GM19239 (cell line): ENCODE results near the gene TLK2.
"Not testable (repeated sequence)": the region's sequence is repeated elsewhere in the genome, so short reads cannot be mapped to it uniquely, and the experiment has no call there.

Source experiments
- DNase-seq: peaks from one replicate; pipeline ENCODE4 v3.0.0; 2011; ENCODE audit warnings: low spot score; ENCODE audit not compliant: insufficient read length
- FAIRE-seq: peaks from 2 replicates; lab custom pipeline; 2011; peaks lifted over from hg19 to GRCh38; lab: Jason Lieb, UNC

The TLK2 gene

DNA sequence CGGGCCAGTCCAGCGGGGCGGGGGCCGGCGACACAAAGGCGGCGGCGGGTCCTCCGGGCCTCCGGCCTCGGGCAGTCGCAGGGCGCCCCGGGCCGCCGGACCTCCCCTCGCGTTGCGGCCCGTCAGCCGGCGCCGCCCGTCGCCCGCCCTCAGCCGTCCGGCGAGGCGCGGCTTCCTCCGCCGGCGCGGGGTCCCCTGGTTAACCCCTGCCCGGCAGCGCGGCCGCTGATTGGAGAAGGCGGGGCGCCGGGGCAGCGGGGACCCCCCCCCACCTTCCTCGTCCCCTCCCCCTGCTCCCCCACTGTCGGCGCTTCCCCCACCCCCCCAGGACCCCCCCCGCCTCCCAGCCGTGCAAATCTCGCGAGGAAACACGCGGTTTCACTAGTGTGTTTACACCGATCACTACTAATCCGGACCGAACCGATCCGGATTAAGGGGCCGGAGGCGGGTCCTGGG, at the start of gene TLK2:
TLK2 (plus strand) TSS at position 402 of the 456 bp plus-strand sequence. CDS start 2,301 bp downstream, outside the sequence.
- FAIRE-seq (no peak), DNase-seq (peak; percentile 94)

DNA sequence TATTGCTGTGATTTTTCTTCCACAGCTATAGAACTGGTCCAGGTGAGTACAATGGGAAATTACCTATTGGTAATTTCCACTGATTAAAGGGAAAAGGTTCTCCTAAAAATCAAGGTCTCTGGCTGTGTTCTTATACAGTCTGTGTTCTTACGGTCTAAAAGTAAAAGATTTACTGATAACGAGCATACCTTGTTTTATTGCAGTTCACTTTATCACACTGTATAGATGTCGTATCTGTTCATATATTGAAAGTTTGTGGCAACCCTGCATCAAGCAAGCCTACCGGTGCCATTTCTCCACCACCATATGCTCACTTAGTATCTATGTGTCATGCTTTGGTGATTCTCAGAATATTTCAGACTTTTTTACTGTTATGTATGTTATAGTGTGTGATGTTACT, 43.4 kb upstream of the TLK2 start:
- not testable (repeated sequence) for FAIRE-seq, DNase-seq

DNA sequence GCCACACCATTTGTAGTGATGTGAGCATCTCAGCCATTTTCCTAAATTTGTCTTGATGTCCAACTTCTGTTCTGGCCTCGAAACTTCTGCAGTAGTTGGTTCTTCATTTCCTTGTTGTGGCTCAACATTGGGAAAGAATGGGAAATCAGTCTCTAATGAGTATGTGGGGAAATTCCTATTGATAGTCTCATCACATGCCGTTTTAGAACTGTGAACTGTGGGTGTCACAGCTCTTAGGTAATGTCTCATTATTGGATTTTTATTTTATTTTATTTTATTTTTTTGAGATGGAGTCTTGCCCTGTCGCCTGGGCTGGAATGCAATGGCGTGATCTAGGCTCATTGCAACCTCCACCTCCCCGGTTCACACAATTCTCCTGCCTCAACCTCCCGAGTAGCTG, 37.4 kb upstream of the TLK2 start:
- not testable (repeated sequence) for FAIRE-seq, DNase-seq

DNA sequence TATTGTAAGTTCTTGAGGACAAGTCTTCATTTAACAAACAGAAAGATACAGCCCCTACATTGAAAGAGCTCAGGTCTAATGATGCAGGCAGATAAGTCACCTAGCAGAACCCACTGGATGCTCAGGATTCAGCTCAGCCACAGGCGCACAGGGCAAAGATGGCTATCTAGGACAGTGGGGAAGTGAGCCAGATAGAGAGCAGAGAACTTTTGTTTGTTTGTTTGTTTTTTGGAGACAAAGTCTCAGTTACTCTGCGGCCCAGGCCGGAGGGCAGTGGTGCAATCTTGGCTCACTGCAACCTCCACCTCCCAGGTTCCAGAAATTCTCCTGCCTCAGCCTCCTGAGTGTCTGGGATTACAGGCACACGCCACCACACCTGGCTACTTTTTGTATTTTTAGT, 34.6 kb upstream of the TLK2 start:
- no peak for FAIRE-seq
- no peak for DNase-seq

DNA sequence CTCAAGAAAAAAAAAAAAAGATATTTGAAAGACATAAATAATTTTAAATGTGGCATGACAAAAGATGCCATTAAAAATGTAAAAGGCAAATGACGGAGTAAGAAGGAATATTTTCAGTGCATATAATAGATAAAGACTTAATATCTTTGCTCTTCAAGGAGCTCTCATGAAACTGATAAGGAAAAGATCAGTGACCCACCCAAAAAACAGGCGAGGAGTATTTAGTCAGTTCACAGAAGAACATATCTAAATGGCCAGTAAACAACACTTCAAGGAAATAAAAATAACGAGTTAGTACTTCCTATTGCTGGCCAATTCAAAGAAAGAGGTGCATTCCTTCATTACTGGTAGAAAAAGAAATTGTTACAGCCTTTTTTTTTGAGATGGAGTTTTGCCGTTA, 32.8 kb upstream of the TLK2 start:
- not testable (repeated sequence) for DNase-seq, FAIRE-seq

DNA sequence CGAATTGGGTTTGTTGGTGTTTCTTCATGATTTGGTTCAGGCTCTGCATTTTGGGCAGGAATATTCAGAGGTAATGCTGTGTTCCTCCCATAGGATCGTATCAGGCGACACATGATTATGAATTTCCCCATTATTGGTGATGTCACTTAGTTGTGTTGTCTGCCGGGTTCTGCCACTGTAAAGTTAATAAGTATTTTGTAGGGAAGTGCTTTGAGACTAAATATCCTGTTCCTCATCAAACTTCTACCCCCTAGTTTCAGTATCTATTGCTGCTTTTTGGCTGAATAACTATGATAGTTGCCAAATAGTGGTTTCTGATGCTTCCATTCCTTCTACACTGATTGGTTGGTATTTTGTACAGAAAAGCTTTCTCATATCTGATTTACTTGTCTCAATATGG, 26.4 kb upstream of the TLK2 start:
- DNase-seq: not testable (repeated sequence)
- peak; percentile 80 for FAIRE-seq

DNA sequence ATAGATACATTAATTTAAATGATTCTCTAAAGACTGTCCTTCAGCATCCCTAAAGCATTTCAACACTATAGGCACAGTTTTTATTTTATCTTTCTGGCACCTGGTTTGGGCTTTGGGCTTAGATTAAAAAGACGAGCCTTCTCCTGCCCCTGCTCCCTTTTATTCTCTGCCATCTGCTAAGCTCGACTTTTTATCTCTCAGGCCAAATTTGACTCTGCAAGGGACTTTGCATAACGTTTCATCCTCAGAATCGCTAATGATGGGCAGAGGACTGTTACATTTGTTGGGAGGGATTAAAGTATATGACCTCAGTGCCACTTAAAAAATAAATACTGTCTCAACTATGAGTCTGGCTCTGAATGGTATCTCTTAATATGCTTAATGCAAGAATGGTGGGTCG, 25.6 kb upstream of the TLK2 start:
- peak; percentile 44 for FAIRE-seq
- not testable (repeated sequence) for DNase-seq

DNA sequence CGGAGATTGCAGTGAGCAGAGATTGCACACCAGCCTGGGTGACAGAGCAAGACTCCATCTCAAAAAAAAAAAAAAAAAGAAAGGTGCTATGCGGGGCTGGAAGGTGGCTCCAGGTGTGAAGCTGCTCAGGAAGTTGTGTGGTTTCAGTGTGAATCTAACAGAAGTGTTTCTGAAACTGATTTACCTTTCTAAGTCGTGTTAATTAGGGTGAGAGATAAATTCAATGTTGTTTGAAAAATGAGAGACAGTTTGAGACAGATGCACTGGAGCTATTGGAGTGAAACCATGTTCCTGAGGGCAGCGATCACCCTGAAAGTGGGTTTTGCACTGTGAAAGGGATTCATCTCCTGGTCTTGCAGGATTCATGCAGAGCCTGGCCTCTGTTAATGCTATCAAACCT, 25.0 kb upstream of the TLK2 start:
- DNase-seq: peak; percentile 17
- FAIRE-seq: peak; percentile 83

DNA sequence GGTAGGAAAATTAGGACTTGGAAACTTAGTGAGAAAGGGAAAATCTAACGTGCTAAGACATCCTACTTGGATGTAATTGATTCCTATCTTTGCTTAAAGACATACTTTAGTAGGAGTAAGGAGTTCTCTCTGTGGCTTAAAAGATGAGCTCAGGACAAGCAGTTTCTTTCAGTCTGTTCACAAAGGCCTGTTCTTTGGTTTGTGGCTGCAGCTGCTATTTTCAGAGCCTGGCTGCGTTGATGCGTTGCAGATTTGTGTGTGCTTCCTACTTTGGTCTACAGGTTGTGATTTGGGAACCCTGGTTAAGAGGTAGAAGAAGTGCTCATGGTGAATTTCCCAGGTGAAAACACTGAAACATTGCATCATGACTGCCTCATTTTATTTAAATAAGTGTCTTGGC, 24.5 kb upstream of the TLK2 start:
- DNase-seq: not testable (repeated sequence)
- FAIRE-seq: peak; percentile 95

DNA sequence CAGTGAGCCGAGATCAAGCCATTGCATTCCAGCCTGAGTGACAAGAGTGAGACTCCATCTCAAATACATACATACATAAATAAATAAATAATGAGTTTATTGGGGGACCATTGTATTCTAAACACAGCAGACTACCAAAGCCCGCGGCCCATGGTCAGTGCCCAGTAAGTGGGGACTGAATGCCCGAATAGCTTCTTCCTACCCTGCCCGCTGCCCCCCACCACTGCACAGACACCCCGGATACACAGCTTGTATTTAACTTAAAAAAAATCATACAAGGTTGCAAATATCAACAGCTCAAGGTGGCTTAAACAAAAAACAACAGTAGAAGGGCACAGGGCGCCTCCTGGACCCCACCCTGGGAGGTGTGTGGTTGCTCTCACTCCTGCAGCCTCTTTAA, 22.6 kb upstream of the TLK2 start:
- FAIRE-seq (no peak), DNase-seq (no peak)

DNA sequence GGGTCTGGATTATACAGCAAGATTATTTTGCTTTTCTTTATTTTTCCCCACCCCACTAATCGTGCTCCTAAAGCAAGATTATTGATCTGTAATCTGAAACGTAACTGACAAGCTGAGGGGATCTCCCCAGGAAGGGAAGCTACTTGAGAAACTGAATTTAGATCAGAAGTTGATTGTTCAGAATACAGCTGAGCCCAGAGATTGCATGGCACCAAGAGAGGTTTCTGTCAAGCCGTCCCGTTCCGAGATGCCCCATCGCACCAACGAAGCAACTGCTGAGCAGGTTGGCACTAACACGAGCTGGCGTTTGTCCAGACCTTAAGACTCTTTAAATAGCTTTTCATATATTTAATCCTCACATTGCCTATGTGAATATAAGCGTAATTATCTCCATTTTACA, 20.1 kb upstream of the TLK2 start:
- not testable (repeated sequence) for DNase-seq
- FAIRE-seq: peak; percentile 91

DNA sequence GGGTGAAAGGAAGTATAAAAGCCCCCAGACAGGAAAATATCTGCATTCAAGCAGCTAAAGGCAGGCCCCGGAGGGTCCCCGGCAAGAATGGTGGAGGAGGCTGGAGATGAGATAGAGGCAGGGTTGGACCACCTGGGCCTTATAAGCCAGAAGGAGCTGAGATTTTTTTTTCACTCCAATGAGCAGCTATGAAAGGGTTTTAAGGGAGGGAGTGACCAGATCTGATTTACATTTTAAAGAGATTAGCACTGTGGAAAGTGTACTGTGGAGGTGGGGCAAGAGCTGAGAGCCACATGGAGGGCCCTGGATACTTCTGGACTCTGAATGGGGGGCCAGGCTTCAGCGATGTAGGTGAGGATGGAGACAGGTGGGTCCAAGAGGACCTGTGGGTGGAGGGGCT, 14.2 kb upstream of the TLK2 start:
- not testable (repeated sequence) for DNase-seq, FAIRE-seq

DNA sequence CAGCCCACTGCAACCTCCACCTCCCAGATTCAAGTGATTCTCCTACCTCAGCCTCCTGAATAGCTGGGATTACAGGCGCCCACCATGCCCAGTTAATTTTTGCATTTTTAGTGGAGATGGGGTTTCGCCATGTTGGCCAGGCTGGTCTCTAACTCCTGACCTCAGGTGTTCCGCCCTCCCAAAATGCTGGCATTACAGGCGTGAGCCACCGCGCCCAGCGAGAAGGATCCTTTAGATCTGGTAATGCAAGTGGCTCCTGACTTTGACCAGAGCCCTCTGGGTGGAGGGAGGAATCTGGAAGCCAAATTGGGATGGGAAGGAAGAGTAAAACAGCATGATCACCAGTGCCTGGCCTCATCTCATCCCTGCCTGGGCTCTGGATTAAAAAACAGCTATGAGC, 13.4 kb upstream of the TLK2 start:
- not testable (repeated sequence) for DNase-seq, FAIRE-seq

DNA sequence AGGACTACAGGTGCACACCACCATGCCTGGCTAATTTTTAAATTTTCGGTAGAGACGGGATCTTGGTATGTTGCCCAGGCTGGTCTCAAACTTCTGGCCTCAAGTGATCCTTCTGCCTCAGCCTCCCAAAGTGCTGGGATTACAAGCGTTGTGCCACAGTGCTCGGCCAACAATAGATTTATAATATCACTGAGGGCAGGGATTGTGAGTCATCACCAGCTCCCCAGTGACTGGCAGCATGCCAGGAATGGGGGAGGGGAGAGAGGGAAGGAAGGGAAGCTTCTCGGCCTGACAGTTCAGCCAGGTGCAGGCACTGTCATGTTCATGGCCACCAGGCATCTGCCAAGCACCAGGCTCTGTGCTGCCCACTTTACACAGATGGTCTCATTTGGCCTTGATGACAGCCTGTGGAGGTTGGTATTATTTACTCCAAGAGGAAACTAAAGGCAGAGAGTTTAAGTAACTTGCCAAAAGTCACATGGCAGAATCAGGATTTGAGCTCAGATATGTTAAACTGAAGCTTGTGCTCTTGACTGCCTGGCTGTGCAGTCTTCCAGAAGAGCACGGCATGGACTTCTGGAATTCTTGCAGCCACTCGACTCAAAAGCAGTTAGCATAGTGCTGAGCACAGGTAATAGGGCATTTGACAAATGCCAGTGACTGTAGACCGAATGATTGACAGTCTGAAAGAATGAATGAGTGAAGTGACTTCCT, 7.8 kb upstream of the TLK2 start:
- not testable (repeated sequence) for FAIRE-seq

DNA sequence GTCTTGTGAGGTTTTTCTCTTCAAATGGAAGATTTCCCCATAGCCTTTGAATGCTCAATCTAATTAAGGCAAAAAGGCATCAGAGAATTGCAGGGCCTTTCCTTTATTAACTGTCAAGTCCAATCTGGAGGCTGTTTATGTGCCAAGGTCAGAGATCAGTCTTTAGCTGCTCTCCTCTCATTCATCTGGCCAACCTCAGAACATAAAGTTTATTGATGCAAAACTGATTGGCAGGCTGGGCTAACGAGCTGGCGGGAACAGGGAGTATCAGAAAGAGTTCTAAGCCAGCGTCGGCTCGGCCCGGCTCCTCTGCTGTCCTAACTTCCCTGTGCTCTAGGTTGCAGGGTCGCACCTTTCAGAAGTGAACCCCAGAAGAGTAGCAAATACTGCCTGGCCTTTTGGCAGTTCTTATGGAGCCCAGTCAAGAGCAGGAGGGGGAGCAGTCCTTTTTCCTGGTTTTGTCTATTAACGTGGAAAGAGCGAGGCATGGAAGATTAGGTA, 7.2 kb upstream of the TLK2 start:
- not testable (repeated sequence) for DNase-seq, FAIRE-seq

More for the DNA sequence above, 7.8 kb upstream of the TLK2 start:
- DNase-seq: not testable (repeated sequence)

DNA sequence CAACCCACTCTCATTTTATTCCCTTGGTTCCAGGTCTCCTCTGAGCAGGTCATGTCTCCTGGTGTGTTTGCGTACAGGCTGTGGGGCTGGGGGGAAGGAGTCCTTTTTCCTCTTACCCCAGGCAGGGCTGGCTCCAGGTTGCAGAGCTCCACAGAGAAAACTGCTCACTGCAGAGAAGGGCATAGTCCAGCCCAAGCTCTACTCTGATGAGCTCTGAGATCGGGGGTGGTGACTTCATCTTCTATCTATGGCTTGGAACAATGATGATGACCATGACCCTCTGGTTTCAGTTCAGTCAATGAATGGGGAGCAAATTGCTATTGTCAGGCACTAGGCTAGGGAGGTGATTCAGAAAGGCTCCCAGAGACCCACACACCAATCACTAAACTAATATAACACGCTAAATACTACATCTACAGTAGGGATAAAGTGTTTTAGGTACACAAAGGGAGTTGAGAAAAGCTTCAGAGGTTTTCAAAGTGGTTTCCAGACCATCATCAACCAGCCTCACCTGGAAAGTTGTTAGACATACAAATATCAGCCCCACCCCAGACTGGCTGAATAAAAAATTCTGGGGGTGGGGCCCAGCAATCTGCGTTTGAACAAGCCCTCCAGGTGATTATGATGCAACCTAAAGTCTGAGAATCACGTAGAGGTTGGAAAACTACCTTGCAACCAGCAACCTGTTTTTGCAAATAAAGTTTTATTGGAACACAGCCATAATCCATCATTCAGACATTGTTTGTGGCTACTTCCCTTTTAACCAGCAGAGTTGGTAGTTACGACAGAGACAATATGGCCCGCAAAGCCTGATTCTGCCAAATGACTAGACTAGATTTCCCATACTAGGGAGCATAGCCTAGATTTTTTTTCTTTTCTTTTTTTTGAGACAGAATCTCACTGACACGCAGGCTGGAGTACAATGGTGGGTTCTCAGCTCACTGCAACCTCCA, 5.3 kb upstream of the TLK2 start:
- FAIRE-seq, DNase-seq: not testable (repeated sequence)

DNA sequence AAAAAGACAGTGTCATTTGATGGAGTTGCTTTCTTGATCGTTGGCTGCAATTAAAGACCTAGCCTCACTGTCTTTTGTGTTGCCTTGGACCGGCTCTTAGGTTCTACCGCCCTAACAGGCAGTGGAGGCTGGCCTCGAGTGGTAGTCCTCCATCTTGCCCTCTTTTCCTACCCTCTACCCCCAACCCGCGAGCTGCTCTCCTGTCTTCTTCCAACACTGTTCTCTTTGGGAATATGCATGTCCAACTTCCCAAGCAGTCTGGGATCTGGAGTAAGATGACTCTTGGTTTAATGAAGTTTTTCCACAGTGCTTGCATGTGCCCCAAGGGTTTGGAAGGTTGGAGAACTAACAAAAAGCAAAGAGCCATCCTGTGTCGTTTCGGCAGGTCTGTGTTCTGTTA, 1.5 kb upstream of the TLK2 start:
- not testable (repeated sequence) for DNase-seq, FAIRE-seq

DNA sequence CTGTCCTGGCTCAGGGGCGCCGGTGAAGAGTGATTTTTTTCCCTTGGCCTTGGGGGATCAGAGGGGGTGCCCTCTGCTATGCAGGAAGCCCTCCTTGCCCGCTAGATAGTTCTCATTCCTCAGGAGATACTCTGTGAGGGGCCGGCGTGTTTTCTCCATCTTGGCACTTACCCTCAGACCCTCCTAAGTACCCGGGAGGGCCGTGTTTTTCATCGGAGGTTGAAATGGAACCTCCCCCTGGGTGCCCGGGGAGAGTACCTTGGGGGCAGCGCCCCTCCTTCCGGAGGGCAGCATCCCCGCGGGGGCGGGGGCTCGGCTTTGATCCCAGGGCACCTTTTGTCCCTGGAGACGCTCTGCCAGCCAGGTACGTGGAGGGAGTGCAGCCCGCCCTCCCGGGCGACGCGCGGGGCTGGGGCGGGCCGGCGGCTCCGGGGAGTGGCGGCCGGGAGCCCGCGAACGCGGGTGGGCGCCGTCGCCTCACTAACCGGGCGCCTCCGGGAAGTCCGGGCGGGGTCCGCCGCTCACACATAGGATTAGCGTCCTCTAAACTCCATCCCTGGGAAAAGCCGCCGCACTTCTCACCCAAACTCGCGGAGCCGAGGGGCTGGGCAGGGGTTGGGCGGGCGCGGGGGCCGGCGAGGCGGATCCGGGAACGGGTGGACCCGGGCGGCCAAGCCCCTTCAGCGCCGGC, 762 bp upstream of the TLK2 start:
- not testable (repeated sequence) for FAIRE-seq
- DNase-seq: peak; percentile 29

DNA sequence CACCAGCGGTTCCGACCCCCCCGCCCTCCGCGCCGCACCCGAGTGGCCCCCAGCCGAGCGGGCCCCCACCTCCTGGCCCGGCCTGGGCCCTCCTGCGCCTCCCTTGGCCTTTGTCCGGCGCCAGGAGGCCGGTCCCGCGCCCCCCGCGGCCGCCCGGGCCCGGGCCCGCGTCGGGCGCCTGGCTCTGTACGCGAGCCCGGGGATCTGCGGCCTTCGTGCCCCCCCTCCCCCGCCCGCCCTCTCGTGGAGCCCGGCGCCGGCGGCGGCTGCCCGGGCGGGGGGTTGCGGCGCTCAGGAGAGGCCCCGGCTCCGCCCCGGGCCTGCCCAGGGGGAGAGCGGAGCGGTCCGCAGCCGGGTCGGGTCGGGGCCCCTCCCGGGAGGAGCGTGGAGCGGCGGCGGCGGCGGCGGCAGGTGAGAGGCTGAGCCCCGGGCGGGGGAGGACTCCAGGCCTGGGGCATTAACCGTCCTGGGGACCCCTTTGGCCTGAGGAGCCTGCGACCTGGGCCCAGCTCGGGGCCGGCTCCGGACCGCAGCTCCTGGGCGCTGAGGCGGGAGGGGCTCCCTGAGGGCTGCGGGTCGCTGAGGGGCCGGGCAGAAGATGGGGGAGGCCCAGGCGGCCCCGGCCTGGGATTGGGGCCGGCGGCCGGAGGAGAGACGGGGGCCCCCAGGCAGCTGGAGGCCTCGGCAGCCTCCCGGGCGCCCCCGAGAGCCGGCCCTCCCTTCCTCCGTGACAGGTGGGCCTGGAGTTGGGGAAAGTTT, 434 bp downstream of the TLK2 start:
- not testable (repeated sequence) for FAIRE-seq, DNase-seq
